Uterus (tissue), 2 donors: ENCODE results near the gene TRIM74.
"Not testable (repeated sequence)": the region's sequence is repeated elsewhere in the genome, so short reads cannot be mapped to it uniquely, and the experiment has no call there.

ENCODE experiments used
- POLR2A ChIP-seq, 2 donors: fragments of 450-650 bp; IDR thresholded peaks; one replicate each; pipeline ENCODE4 v1.6.1; 2016; ENCODE audit warnings: antibody characterized with exemption in 2 of 2, mild to moderate bottlenecking in 1 of 2, moderate library complexity in 1 of 2
- TF ChIP-seq, protein P1 (sequence below), 4 experiments: fragments of 200-600 bp in 2 of 4; fragments of 450-650 bp in 2 of 4; sonication (generic) in 2 of 4; IDR thresholded peaks; one replicate each; pipeline ENCODE4 v1.5.1; 2016 to 2019; ENCODE audit warnings: antibody characterized with exemption in 4 of 4, mild to moderate bottlenecking in 2 of 4, moderate library complexity in 1 of 4

DNA sequence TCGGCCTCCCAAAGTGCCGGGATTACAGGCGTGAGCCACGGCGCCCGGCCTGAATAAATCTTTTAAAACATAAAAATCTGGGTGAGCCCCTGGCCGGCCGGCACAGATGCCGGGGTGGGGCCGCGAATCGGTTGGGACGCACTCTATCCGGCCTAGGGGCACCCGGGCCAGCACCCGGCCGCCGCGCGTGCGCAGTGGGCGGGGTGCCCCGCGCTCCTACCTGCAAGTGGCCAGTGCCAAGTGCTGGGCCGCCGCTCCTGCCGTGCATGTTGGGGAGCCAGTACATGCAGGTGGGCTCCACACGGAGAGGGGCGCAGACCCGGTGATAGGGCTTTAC, 36.1 kb upstream of the TRIM74 start:
- TF ChIP-seq, protein P1, sequence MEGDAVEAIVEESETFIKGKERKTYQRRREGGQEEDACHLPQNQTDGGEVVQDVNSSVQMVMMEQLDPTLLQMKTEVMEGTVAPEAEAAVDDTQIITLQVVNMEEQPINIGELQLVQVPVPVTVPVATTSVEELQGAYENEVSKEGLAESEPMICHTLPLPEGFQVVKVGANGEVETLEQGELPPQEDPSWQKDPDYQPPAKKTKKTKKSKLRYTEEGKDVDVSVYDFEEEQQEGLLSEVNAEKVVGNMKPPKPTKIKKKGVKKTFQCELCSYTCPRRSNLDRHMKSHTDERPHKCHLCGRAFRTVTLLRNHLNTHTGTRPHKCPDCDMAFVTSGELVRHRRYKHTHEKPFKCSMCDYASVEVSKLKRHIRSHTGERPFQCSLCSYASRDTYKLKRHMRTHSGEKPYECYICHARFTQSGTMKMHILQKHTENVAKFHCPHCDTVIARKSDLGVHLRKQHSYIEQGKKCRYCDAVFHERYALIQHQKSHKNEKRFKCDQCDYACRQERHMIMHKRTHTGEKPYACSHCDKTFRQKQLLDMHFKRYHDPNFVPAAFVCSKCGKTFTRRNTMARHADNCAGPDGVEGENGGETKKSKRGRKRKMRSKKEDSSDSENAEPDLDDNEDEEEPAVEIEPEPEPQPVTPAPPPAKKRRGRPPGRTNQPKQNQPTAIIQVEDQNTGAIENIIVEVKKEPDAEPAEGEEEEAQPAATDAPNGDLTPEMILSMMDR (IDR thresholded peaks at IDR 0.05): not testable (repeated sequence)
- TF ChIP-seq POLR2A (IDR thresholded peaks at IDR 0.05): not testable (repeated sequence)
